Activated CD8-positive, alpha-beta memory T cell treated with anti-CD3 and anti-CD28 coated beads, Interleukin-2, amount 50 U/mL, for 24 hours (primary cell): Measurements from ENCODE around the gene PSG7.
"Not testable (repeated sequence)": the region's sequence is repeated elsewhere in the genome, so short reads cannot be mapped to it uniquely, and the experiment has no call there.

ENCODE experiments used
- DNase-seq: peaks from one replicate; pipeline ENCODE4 v3.0.0-alpha.2; 2020; ENCODE audit errors: extremely low read depth

Gene PSG7

GRCh38 chr19:42916931-42917330 lies 20.1 kb downstream of the PSG7 start:
- DNase-seq, result not testable (repeated sequence)

DNA sequence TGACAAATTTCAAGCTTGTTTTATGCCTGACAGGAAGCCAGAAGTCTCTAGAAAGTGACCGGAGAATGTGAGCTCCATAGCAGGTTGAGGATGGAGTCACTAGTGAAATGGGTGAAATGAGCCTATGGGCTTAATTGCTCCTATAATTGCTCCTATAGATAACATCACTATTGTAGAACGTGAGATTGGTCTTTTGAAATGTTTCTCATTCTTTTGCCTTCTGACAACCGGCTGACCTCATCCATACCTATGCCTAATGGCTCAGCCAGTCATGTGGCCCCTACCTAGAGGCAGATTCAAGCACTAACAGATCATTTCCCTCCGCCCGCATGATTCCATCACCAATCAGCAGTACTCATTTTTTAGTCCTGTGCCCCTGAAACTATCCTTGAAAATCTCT lies 23.5 kb downstream of the PSG7 start:
- DNase-seq, result not testable (repeated sequence)

DNA sequence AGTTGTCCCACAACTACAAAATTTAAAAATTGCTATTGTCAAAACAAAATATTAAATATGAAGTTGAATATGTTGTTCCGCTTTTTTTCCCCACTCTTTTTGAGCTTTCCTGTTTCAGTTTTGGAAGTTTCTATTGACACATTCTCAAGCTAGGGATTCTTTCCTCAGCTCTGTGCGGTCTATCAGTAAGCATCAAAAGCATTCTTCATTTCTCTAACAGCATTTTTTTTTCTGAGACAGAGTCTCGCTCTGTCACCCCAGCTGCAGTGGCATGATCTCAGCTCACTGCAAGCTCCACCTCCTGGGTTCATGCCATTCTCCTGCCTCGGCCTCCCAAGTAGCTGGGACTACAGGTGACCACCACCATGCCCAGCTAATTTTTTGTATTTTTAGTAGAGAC lies 24.1 kb downstream of the PSG7 start:
- not testable (repeated sequence) for DNase-seq

DNA sequence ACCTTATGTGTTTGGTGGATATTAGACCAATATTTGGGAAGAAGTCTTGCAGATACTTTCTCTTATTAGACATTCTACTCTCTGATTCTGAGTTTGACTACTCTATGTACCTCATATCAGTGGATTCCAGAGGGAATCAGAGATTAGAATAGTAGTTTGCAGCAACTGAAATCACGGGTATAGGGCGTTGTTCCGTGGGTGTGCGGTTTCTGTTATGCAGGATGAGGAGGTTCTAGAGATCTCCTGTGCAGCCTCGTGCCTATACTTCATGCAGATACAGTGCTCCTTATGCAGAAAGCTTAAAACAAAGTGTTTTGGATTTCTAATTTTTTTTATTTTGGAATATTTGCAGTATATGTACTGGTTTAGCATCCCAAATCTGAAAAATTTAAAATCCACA lies 25.3 kb downstream of the PSG7 start:
- not testable (repeated sequence) for DNase-seq

GRCh38 chr19:42906162-42906561 lies 30.8 kb downstream of the PSG7 start:
- DNase-seq, result not testable (repeated sequence)

DNA sequence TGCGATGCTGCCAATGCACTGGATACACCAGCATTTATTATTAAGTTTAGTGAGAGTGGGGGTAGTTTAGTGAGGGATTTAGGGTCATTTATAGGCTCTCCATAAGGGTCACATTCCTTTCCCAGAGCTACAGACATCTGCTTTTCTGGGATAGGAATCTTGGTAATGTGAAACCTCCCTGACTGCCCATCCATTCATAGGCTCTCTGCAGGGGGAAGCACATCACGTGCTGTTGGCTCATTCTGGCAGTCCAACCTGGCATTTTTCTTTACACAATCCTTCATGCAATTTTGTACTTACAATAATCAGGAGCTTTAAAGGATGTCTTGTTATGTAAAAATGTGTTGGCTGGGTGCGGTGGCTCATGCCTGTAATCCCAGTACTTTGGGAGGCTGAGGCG lies 36.4 kb downstream of the PSG7 start:
- DNase-seq, result not testable (repeated sequence)

DNA sequence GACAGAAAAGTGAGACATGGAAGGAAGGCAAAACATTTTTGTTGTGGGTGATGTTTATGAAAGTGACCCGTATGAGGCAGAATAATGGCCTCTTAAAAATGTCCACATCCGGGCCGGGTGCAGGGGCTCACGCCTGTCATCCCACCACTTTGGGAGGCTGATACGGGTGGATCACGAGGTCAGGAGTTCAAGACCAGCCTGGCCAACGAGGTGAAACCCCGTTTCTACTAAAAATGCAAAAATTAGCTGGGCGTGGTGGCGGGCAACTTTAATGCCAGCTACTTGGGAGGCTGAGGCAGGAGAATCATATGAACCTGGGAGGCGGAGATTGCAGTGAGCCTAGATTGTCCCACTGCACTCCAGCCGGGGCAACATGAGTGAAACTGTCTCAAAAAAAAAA lies 37.3 kb downstream of the PSG7 start:
- DNase-seq, result not testable (repeated sequence)

- not testable (repeated sequence) for DNase-seq
Observed at GRCh38 chr19:42899110-42899509, 37.9 kb downstream of the PSG7 start.

DNA sequence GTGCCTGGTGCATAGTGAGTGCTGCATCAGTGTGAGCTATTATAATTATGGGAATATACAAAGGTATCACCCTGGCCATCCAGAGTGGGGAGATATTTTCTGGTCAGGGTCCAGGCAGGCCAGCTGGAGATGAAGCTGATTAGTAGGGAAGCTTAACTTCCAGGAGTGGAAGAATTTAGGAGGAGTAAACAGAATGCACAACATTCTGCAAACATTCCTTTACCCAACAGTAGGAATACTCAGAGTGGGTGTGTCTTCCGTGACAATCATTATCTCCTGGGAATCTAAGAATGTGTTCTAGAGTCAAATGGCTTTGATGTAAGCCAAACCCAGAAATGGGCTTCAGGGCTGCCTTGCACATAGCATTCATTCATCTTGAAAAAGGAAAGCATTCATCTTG lies 38.4 kb downstream of the PSG7 start:
- DNase-seq, result not testable (repeated sequence)

DNA sequence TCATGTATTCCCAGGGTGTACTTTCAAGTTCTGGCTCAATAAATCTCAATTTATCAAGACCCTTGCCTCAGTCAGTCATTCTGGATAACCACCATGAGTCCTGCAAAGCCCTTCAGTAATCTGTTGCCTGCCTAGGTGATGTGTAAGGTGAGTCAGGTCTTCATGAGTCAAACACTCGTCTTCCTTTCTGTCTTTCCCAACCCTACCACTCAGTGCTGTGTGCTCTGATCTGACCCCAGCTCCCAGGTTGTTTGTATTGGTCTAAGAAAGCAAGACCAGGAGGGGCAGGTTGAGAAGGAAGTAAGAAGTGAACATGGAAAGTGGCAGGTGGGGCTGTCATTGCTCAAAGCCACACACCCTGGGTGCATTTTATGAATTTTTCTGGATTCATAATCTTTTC lies 39.3 kb downstream of the PSG7 start:
- DNase-seq, result not testable (repeated sequence)

- DNase-seq, result not testable (repeated sequence)
Observed at GRCh38 chr19:42890446-42890845, 46.6 kb downstream of the PSG7 start.

- DNase-seq, result not testable (repeated sequence)
Observed at GRCh38 chr19:42887876-42888445, 49.0 kb downstream of the PSG7 start.

DNA sequence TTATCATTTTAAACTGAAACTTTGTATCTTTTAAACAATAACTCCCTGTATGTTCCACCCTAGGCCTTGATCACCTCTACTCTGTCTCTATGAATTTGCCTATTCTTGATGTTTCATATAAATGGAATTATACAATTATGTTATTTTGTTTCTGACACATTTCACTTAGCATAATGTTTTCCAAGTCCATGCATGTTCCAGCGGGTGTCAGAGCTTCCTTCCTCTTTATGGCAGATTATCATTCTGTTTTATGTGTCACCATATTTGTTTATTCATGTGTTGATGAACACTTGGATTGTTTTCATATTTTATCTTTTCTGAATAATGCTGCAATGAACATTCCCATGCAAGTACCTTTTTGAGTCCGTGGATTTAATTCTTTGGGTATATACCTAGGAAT lies 54.3 kb downstream of the PSG7 start:
- DNase-seq, result not testable (repeated sequence)

GRCh38 chr19:42882010-42882409 lies 55.0 kb downstream of the PSG7 start:
- DNase-seq, result not testable (repeated sequence)

GRCh38 chr19:42881279-42881678 lies 55.7 kb downstream of the PSG7 start:
- DNase-seq, result not testable (repeated sequence)

GRCh38 chr19:42880621-42881020 lies 56.4 kb downstream of the PSG7 start:
- not testable (repeated sequence) for DNase-seq

- no peak for DNase-seq
Observed at GRCh38 chr19:42879613-42880012, 57.4 kb downstream of the PSG7 start, which contains the start of gene PSG1. TSS of gene PSG1 (minus strand) at chr19:42879713. CDS start at chr19:42879581, 132 bp downstream.

- DNase-seq, result not testable (repeated sequence)
Observed at GRCh38 chr19:42876596-42876995, 60.4 kb downstream of the PSG7 start.

- DNase-seq, result not testable (repeated sequence)
Observed at GRCh38 chr19:42875881-42876280, 61.1 kb downstream of the PSG7 start.

- DNase-seq, result not testable (repeated sequence)
Observed at GRCh38 chr19:42874901-42875813, 61.9 kb downstream of the PSG7 start.

GRCh38 chr19:42874136-42874535 lies 62.9 kb downstream of the PSG7 start:
- not testable (repeated sequence) for DNase-seq
